H1 (cell line): ENCODE data around the gene SHISA6. TPM values are rescaled to one million over a fixed set of nuclear protein-coding genes. Genes with fewer than 3 reads are reported as not detected.

ENCODE experiments used
- CTCF ChIA-PET: fragments of 300-600 bp; sonication (Branson Sonifier 250); formaldehyde crosslinking; loops from one replicate; lab custom pipeline; 2021; ENCODE audit not compliant: partially characterized antibody; lab: Charles Lee
- POLR2A ChIA-PET: fragments of 300-600 bp; sonication (Branson Sonifier 250); formaldehyde crosslinking; loops from one replicate; lab custom pipeline; 2021; ENCODE audit warnings: inconsistent platforms; ENCODE audit not compliant: partially characterized antibody; lab: Charles Lee
- DNase-seq, 2 experiments: peaks; one replicate each; pipeline versions ENCODE4 v3.0.0 to v3.0.0-alpha.2; 2010 to 2022; ENCODE audit warnings: low spot score in 2 of 2, low read depth in 1 of 2, mixed read lengths in 1 of 2
- FAIRE-seq: peaks from 2 replicates; lab custom pipeline; 2011; peaks lifted over from hg19 to GRCh38; lab: Jason Lieb, UNC
- H2AFZ ChIP-seq: 2 replicates; pipeline ENCODE4 v1.8.1; 2012; ENCODE audit warnings: low read length, inconsistent platforms
- H2AK5ac ChIP-seq: 2 replicates; pipeline ENCODE4 v1.6.1; 2013; ENCODE audit warnings: low read depth, low read length
- H2BK120ac ChIP-seq: replicated peaks from 2 replicates; pipeline ENCODE3; 2013; ENCODE audit warnings: low read depth, low read length, inconsistent platforms
- H2BK12ac ChIP-seq: 2 replicates; pipeline ENCODE4 v1.6.1; 2013; ENCODE audit warnings: low read depth, low read length
- H2BK15ac ChIP-seq: 2 replicates; pipeline ENCODE4 v1.6.1; 2013; ENCODE audit warnings: low read length
- H2BK20ac ChIP-seq: 2 replicates; pipeline ENCODE4 v1.6.1; 2013; ENCODE audit warnings: low read length
- H2BK5ac ChIP-seq: 2 replicates; pipeline ENCODE4 v1.6.1; 2013; ENCODE audit warnings: low read depth, low read length
- H3K14ac ChIP-seq: 2 replicates; pipeline ENCODE4 v1.6.1; 2013; ENCODE audit warnings: inconsistent platforms; ENCODE audit not compliant: insufficient read length
- H3K18ac ChIP-seq: 2 replicates; pipeline ENCODE4 v1.6.1; 2013; ENCODE audit warnings: low read length; ENCODE audit errors: extremely low read depth
- H3K23ac ChIP-seq: 2 replicates; pipeline ENCODE4 v1.6.1; 2013; ENCODE audit warnings: inconsistent platforms; ENCODE audit not compliant: insufficient read length
- H3K23me2 ChIP-seq: 2 replicates; pipeline ENCODE4 v1.6.1; 2013; ENCODE audit warnings: low read depth, low read length
- H3K27ac ChIP-seq: 2 replicates; pipeline ENCODE4 v1.6.1; 2011; ENCODE audit warnings: low read depth, low read length, inconsistent platforms
- H3K27me3 ChIP-seq, 4 experiments: replicated peaks in 1 of 4; 1 replicate in 1 of 4; 2 replicates in 3 of 4; pipeline versions ENCODE4 v1.6.1 to v1.8.1; 2011 to 2013; ENCODE audit warnings: low read length in 3 of 4, mild to moderate bottlenecking in 3 of 4, inconsistent platforms in 2 of 4, mixed read lengths in 2 of 4, moderate library complexity in 1 of 4; ENCODE audit not compliant: control insufficient read depth in 3 of 4, insufficient read depth in 3 of 4; ENCODE audit errors: extremely low read depth in 1 of 4
- H3K36me3 ChIP-seq, 4 experiments: 2 replicates each; pipeline versions ENCODE4 v1.6.1 to v1.8.1; 2011 to 2013; ENCODE audit warnings: mild to moderate bottlenecking in 4 of 4, low read length in 3 of 4, moderate library complexity in 2 of 4, control low read depth in 1 of 4, inconsistent platforms in 1 of 4; ENCODE audit not compliant: insufficient read depth in 4 of 4, control insufficient read depth in 2 of 4
- H3K4ac ChIP-seq: replicated peaks from 2 replicates; pipeline ENCODE3; 2013; ENCODE audit warnings: low read length, low read depth, mixed read lengths, inconsistent platforms; ENCODE audit not compliant: insufficient read length
- H3K4me1 ChIP-seq, 4 experiments: replicated peaks in 1 of 4; 1 replicate in 1 of 4; 2 replicates in 3 of 4; pipeline versions ENCODE4 v1.6.1 to v1.8.1; 2011 to 2013; ENCODE audit warnings: low read length in 3 of 4, inconsistent platforms in 2 of 4, mixed read lengths in 1 of 4; ENCODE audit not compliant: insufficient read depth in 4 of 4, control insufficient read depth in 3 of 4
- H3K4me2 ChIP-seq, 2 experiments: 2 replicates each; pipeline versions ENCODE4 v1.6.1 to v1.8.1; 2011 to 2013; ENCODE audit warnings: low read depth in 2 of 2, low read length in 2 of 2, control low read depth in 1 of 2, inconsistent platforms in 1 of 2, mild to moderate bottlenecking in 1 of 2; ENCODE audit not compliant: insufficient read depth in 1 of 2
- H3K4me3 ChIP-seq, 4 experiments: fragments of 200-600, 300-600 bp in 1 of 4; sonication (generic), shearing (Covaris generic), sonication (Bioruptor Twin) in 1 of 4; 2 replicates each; pipeline versions ENCODE4 v1.5.1 to v1.8.1; 2011 to 2016; ENCODE audit warnings: low read length in 4 of 4, low read depth in 3 of 4, control low read depth in 2 of 4, inconsistent platforms in 2 of 4, mild to moderate bottlenecking in 2 of 4, mixed read lengths in 1 of 4, moderate library complexity in 1 of 4; ENCODE audit not compliant: insufficient read depth in 2 of 4; ENCODE audit errors: extremely low read depth in 1 of 4
- H3K56ac ChIP-seq: replicated peaks from 2 replicates; pipeline ENCODE3; 2013; ENCODE audit warnings: low read depth, mild to moderate bottlenecking, mixed read lengths, low read length, inconsistent platforms; ENCODE audit not compliant: insufficient read length
- H3K79me1 ChIP-seq: 2 replicates; pipeline ENCODE4 v1.6.1; 2013; ENCODE audit warnings: low read depth, low read length, control low read depth
- H3K79me2 ChIP-seq, 2 experiments: 2 replicates each; pipeline versions ENCODE4 v1.6.1 to v1.8.1; 2012 to 2013; ENCODE audit warnings: low read length in 2 of 2, mild to moderate bottlenecking in 2 of 2, inconsistent platforms in 1 of 2; ENCODE audit not compliant: insufficient read depth in 2 of 2, control insufficient read depth in 1 of 2
- H3K9ac ChIP-seq, 4 experiments: replicated peaks in 1 of 4; 1 replicate in 1 of 4; 2 replicates in 3 of 4; pipeline versions ENCODE4 v1.6.1 to v1.8.1; 2011 to 2013; ENCODE audit warnings: low read depth in 3 of 4, low read length in 3 of 4, control low read depth in 2 of 4, mild to moderate bottlenecking in 2 of 4, moderate library complexity in 2 of 4, inconsistent platforms in 1 of 4; ENCODE audit errors: extremely low read depth in 1 of 4
- H3K9me3 ChIP-seq, 2 experiments: 2 replicates each; pipeline versions ENCODE4 v1.6.1 to v1.8.1; 2012 to 2013; ENCODE audit warnings: mild to moderate bottlenecking in 2 of 2, moderate library complexity in 2 of 2, control low read depth in 1 of 2, inconsistent platforms in 1 of 2, low read depth in 1 of 2, low read length in 1 of 2, mixed read lengths in 1 of 2; ENCODE audit not compliant: insufficient read depth in 2 of 2
- H4K20me1 ChIP-seq, 2 experiments: replicated peaks in 1 of 2; 2 replicates each; pipeline versions ENCODE3 to v1.8.1; 2011 to 2013; ENCODE audit warnings: inconsistent platforms in 2 of 2, low read length in 2 of 2, mild to moderate bottlenecking in 1 of 2; ENCODE audit not compliant: insufficient read depth in 2 of 2, control insufficient read depth in 1 of 2
- H4K5ac ChIP-seq: 2 replicates; pipeline ENCODE4 v1.6.1; 2013; ENCODE audit warnings: low read length, low read depth, mixed read lengths, inconsistent platforms; ENCODE audit not compliant: insufficient read length
- H4K8ac ChIP-seq: 2 replicates; pipeline ENCODE4 v1.8.0; 2013; ENCODE audit warnings: mild to moderate bottlenecking, moderate library complexity, low read length, inconsistent platforms; ENCODE audit not compliant: insufficient read depth; ENCODE audit errors: extremely low read depth
- H4K91ac ChIP-seq: replicated peaks from 2 replicates; pipeline ENCODE3; 2013; ENCODE audit warnings: low read length, mixed read lengths, inconsistent platforms; ENCODE audit not compliant: insufficient read length
- EGR1 ChIP-seq: IDR thresholded peaks from 2 replicates; pipeline ENCODE4 v1.6.1; 2011; ENCODE audit warnings: low read depth, low read length, borderline replicate concordance
- WGBS, 2 experiments: shearing (Covaris generic) in 1 of 2; methylation state at CpG; one replicate each; pipeline versions ENCODE4 v1.1.6 to v1.1.7; 2013 to 2015; ENCODE audit warnings: low lambda C conversion rate in 2 of 2, mixed read lengths in 2 of 2, inconsistent platforms in 1 of 2, low coverage in 1 of 2, missing lambda C conversion rate in 1 of 2; ENCODE audit not compliant: insufficient replicate concordance in 2 of 2, insufficient coverage in 1 of 2, insufficient read length in 1 of 2; ENCODE audit errors: extremely low coverage in 1 of 2, missing lambda C conversion rate in 1 of 2; 5-methylcytosine and 5-hydroxymethylcytosine counted together
- polyA plus RNA-seq, 7 experiments: library from polyadenylated mRNA; depleted of rRNA in 3 of 7; stranded (reverse) in 5 of 7; unstranded in 2 of 7; fragments of >200 nt in 5 of 7; fragments of 200-250 nt in 2 of 7; gene quantifications; 1 replicate in 5 of 7; 2 replicates in 1 of 7; 4 replicates in 1 of 7; pipeline versions ENCODE4 v1.2.1 to v1.2.3, GENCODE V29; 2011 to 2013; ENCODE audit warnings: missing spikeins in 2 of 7, mixed read lengths in 2 of 7
- total RNA-seq: library from RNA; stranded (reverse); fragmentation: NEBNext Ultra II Directional; extraction: Animal tissue kit (Norgen Biotek cat#: 25700); gene quantifications from 2 replicates; pipeline ENCODE4 v1.2.1, GENCODE V29; 2021

SHISA6 gene
- total and polyA plus RNA-seq, 2 of the 8 experiments (the other 6 are each of a cell fraction or from before 2014, with no cell fraction given): 2.9 to 4.8 TPM

- POLR2A ChIA-PET: no interaction called here
- Histone ChIP-seq H3K27ac (no peak overlapping the region), H3K56ac (no peak overlapping the region), H2BK120ac (no peak overlapping the region), H3K4ac (no peak overlapping the region), H3K4me1 (no peaks in the 10 kb centered on the region), H3K79me2 (no peaks in the 10 kb centered on the region), H2BK12ac (no peak overlapping the region), H3K36me3 (no peaks in the 10 kb centered on the region), H2BK15ac (no peak overlapping the region), H3K27me3 (no peaks in the 10 kb centered on the region)
- DNase-seq (no peak), FAIRE-seq (no peak)
- CTCF ChIA-PET: no interaction called here
- TF ChIP-seq EGR1: no peak
- TF ChIP-seq, all 59 proteins: peak for 0
- no peak overlapping the region for H3K9ac ChIP-seq
- H3K14ac ChIP-seq: no peak overlapping the region
- H3K79me1 ChIP-seq: no peaks in the 10 kb centered on the region
- H2AK5ac ChIP-seq: no peak overlapping the region
- no peak overlapping the region for H3K18ac ChIP-seq
- no peaks in the 10 kb centered on the region for H4K20me1 ChIP-seq
- WGBS, 2 experiments: 88% methylated on average over 3 of the region's 3 CpGs; no CpG with 5 or more reads in 1 of the 2 experiments
- H2AFZ ChIP-seq: no peak overlapping the region
- H2BK20ac ChIP-seq: no peak overlapping the region
- no peak overlapping the region for H4K91ac ChIP-seq
- no peak overlapping the region for H4K5ac ChIP-seq
- no peak overlapping the region for H2BK5ac ChIP-seq
- no peaks in the 10 kb centered on the region for H3K23me2 ChIP-seq
- no peaks in the 10 kb centered on the region for H3K9me3 ChIP-seq
- no peak overlapping the region for H3K23ac ChIP-seq
- no peak overlapping the region for H3K4me2 ChIP-seq
- no peak overlapping the region for H4K8ac ChIP-seq
- H3K4me3 ChIP-seq: no peak overlapping the region
These were observed 348.7 kb downstream of the SHISA6 start for GRCh38 chr17:11589716-11590115.
